Suprapubic skin (tissue), 3 donors: ENCODE data around the gene TMEM259.

Experiments
- POLR2A ChIP-seq, 2 donors: fragments of 450-650 bp; IDR thresholded peaks; one replicate each; pipeline ENCODE4 v1.6.1; 2017; ENCODE audit warnings: antibody characterized with exemption in 2 of 2, mild to moderate bottlenecking in 2 of 2, moderate library complexity in 2 of 2
- TF ChIP-seq, protein P1 (sequence below), 2 donors: fragments of 200-600 bp in 1 of 2; fragments of 450-650 bp in 1 of 2; sonication (generic) in 1 of 2; IDR thresholded peaks; one replicate each; pipeline ENCODE4 v1.5.1; 2016 to 2019; ENCODE audit warnings: antibody characterized with exemption in 2 of 2, mild to moderate bottlenecking in 1 of 2, moderate library complexity in 1 of 2

GRCh38 chr19:1038978-1039645 is 18.2 kb upstream of the TMEM259 start:
- TF ChIP-seq POLR2A (IDR thresholded peaks at IDR 0.05): no peak
- TF ChIP-seq, protein P1, sequence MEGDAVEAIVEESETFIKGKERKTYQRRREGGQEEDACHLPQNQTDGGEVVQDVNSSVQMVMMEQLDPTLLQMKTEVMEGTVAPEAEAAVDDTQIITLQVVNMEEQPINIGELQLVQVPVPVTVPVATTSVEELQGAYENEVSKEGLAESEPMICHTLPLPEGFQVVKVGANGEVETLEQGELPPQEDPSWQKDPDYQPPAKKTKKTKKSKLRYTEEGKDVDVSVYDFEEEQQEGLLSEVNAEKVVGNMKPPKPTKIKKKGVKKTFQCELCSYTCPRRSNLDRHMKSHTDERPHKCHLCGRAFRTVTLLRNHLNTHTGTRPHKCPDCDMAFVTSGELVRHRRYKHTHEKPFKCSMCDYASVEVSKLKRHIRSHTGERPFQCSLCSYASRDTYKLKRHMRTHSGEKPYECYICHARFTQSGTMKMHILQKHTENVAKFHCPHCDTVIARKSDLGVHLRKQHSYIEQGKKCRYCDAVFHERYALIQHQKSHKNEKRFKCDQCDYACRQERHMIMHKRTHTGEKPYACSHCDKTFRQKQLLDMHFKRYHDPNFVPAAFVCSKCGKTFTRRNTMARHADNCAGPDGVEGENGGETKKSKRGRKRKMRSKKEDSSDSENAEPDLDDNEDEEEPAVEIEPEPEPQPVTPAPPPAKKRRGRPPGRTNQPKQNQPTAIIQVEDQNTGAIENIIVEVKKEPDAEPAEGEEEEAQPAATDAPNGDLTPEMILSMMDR (IDR thresholded peaks at IDR 0.05): no peak
